GM12891 (cell line): ENCODE results near the gene CORO1C.

ENCODE experiments used
- PAX5 ChIP-seq: IDR thresholded peaks from 2 replicates; pipeline ENCODE4 v1.6.1; 2011; ENCODE audit warnings: low read length, moderate library complexity, mild to moderate bottlenecking; ENCODE audit not compliant: insufficient read depth, severe bottlenecking
- POLR2A ChIP-seq: IDR thresholded peaks from 2 replicates; pipeline ENCODE4 v1.6.1; 2011; ENCODE audit warnings: low read depth, low read length, control low read depth
- POLR2AphosphoS5 ChIP-seq: IDR thresholded peaks from 2 replicates; pipeline ENCODE4 v1.6.1; 2011; ENCODE audit warnings: low read depth, low read length, control low read depth
- POU2F2 ChIP-seq: IDR thresholded peaks from 2 replicates; pipeline ENCODE4 v1.6.1; 2011; ENCODE audit warnings: low read depth, mild to moderate bottlenecking, control low read depth, low read length, moderate library complexity
- SPI1 ChIP-seq: IDR thresholded peaks from 2 replicates; pipeline ENCODE4 v1.6.1; 2011; ENCODE audit warnings: low read depth, low read length, control low read depth
- TAF1 ChIP-seq: IDR thresholded peaks from 2 replicates; pipeline ENCODE4 v1.6.1; 2011; ENCODE audit warnings: low read depth, low read length, control low read depth

- TF ChIP-seq POLR2AphosphoS5 (no peak), POLR2A (no peak), TAF1 (no peak), SPI1 (no peak), POU2F2 (no peak), PAX5 (no peak)
Measured at GRCh38 chr12:108779998-108780688, 48.8 kb upstream of the CORO1C start.
